Testis (tissue), 5 donors: ENCODE results near the gene RPS25. TPM values are rescaled to one million over a fixed set of nuclear protein-coding genes. Genes with fewer than 3 reads are reported as not detected.

Experiments
- DNase-seq: peaks from one replicate; pipeline ENCODE4 v3.0.0-alpha.2; 2019
- H3K27ac ChIP-seq, 2 donors: fragments of 200-600 bp; sonication (generic); one replicate each; pipeline ENCODE4 v1.5.1; 2019
- H3K27me3 ChIP-seq: fragments of 200-600 bp; sonication (generic); one replicate; pipeline ENCODE4 v1.5.1; 2019
- H3K36me3 ChIP-seq: fragments of 200-600 bp; sonication (generic); one replicate; pipeline ENCODE4 v1.5.1; 2017; ENCODE audit warnings: low read depth; ENCODE audit errors: missing control alignments
- H3K4me1 ChIP-seq: fragments of 200-600 bp; sonication (generic); one replicate; pipeline ENCODE4 v1.5.1; 2019
- H3K4me3 ChIP-seq, 2 donors: fragments of 200-600 bp; sonication (generic); one replicate each; pipeline ENCODE4 v1.5.1; 2017 to 2019
- H3K9me3 ChIP-seq: fragments of 200-600 bp; sonication (generic); one replicate; pipeline ENCODE4 v1.5.1; 2017
- CTCF ChIP-seq, 3 experiments: fragments of 450-650 bp in 2 of 3; fragments of 200-600 bp in 1 of 3; sonication (generic) in 1 of 3; IDR thresholded peaks; one replicate each; pipeline ENCODE4 v1.5.1; 2016 to 2019; ENCODE audit warnings: antibody characterized with exemption in 3 of 3, mild to moderate bottlenecking in 2 of 3, moderate library complexity in 1 of 3
- POLR2A ChIP-seq: fragments of 450-650 bp; IDR thresholded peaks from one replicate; pipeline ENCODE4 v1.6.1; 2017; ENCODE audit warnings: antibody characterized with exemption, mild to moderate bottlenecking, moderate library complexity
- WGBS, 2 donors: methylation state at CpG; one replicate each; pipeline ENCODE4 v1.1.5; 2018; 5-methylcytosine and 5-hydroxymethylcytosine counted together
- intact Hi-C: fragments of 100-400 bp; cut with DNase I; formaldehyde crosslinking; loops from one replicate; pipeline ENCODE4 v1.15.1; 2023; ENCODE audit warnings: low total_unique reads
- long read RNA-seq, 2 donors: transcript quantifications; one replicate each; lab custom pipeline, GENCODE V29; 2026
- polyA plus RNA-seq: library from polyadenylated mRNA; stranded (reverse); fragments of 350-450 nt; fragmentation: Illumina TruSeq; extraction: RNeasy Lipid Tissue Mini Kit (QIAGEN cat#74804); gene quantifications from one replicate; pipeline ENCODE4 v1.2.3, GENCODE V29; 2014; ENCODE audit warnings: low read depth, low replicate concordance; ENCODE audit not compliant: insufficient read depth
- total RNA-seq, 2 donors: library from RNA; depleted of rRNA; stranded (reverse); fragments of >200 nt; gene quantifications; one replicate each; pipeline ENCODE4 v1.2.3, GENCODE V29; 2016

Gene RPS25
- 100 to 1,000 TPM; 654 to 873 TPM for total RNA-seq
- 642 TPM for polyA plus RNA-seq
- long read RNA-seq, donor 1, transcript RPS25-201 (2 exons, 1,078 nt), result minor isoform, 29 of 2,287 reads
- long read RNA-seq, donor 1, transcript RPS25-202 (5 exons, 835 nt), result major isoform, 1,711 of 2,287 reads
- long read RNA-seq, donor 1, transcript RPS25-203 (5 exons, 711 nt), result minor isoform, 7 of 2,287 reads
- long read RNA-seq, donor 1, transcript RPS25-204 (3 exons, 1,462 nt), result minor isoform, 16 of 2,287 reads
- long read RNA-seq, donor 1, partial matches to known transcripts, result 271 of 2,287 reads
- long read RNA-seq, donor 1, other reads (novel, unspliced or antisense), result 246 of 2,287 reads
- long read RNA-seq, donor 2, transcript RPS25-204 (3 exons, 1,462 nt), result minor isoform, 12 of 1,329 reads
- long read RNA-seq, donor 2, transcript RPS25-202 (5 exons, 835 nt), result major isoform, 1,027 of 1,329 reads
- long read RNA-seq, donor 2, transcript RPS25-203 (5 exons, 711 nt), result minor isoform, 8 of 1,329 reads
- long read RNA-seq, donor 2, transcript RPS25-201 (2 exons, 1,078 nt), result minor isoform, 22 of 1,329 reads
- long read RNA-seq, donor 2, partial matches to known transcripts, result 133 of 1,329 reads
- long read RNA-seq, donor 2, other reads (novel, unspliced or antisense), result 126 of 1,329 reads

- peaks cover 15% of the 10 kb centered on the region for H3K4me1 ChIP-seq
- no peaks in the 10 kb centered on the region for H3K36me3 ChIP-seq
- peak within 1 kb of the TSS; percentile 76 to 83 for H3K27ac ChIP-seq
- TF ChIP-seq CTCF (IDR thresholded peaks at IDR 0.05) (peak in 1 of 3 experiments; percentile 1), POLR2A (peak; percentile 54)
- WGBS, 2 donors, result 0 to 1% methylated on average over 31 to 63 of the region's 63 CpGs
- H3K9me3 ChIP-seq, result no peaks in the 10 kb centered on the region
- no peaks in the 10 kb centered on the region for H3K27me3 ChIP-seq
- intact Hi-C loops, result no loop called here
- peak within 1 kb of the TSS; percentile 81 to 88 for H3K4me3 ChIP-seq
- DNase-seq, result peak; percentile 98
Measured at GRCh38 chr11:119018074-119018938, at the start of gene RPS25, which contains the start of gene TRAPPC4. Gene RPS25 (minus strand): TSS chr11:119018343. CDS start chr11:119018284, 59 bp downstream. Gene TRAPPC4 (plus strand): TSS chr11:119018766. CDS start chr11:119018796, 30 bp downstream.

- DNase-seq, result peak; percentile 98
- Histone ChIP-seq H3K9me3 (no peaks in the 10 kb centered on the region), H3K27me3 (no peaks in the 10 kb centered on the region), H3K27ac (peak within 1 kb of the TSS; percentile 76 to 84), H3K4me1 (peaks cover 10% of the 10 kb centered on the region), H3K4me3 (peak within 1 kb of the TSS; percentile 80 to 81), H3K36me3 (no peaks in the 10 kb centered on the region)
- 0 to 1% methylated on average over 27 to 49 of the region's 49 CpGs for WGBS, 2 donors
- TF ChIP-seq POLR2A (no peak), CTCF (IDR thresholded peaks at IDR 0.05) (peak in 1 of 3 experiments; percentile 9)
- intact Hi-C loops, result no loop called here
Measured at GRCh38 chr11:119067371-119068222, 49.5 kb upstream of the RPS25 start, which contains the start of gene VPS11. Gene VPS11 (plus strand): TSS chr11:119067818. CDS start chr11:119067824, 6 bp downstream.

GRCh38 chr11:119065369-119065768 lies 47.2 kb upstream of the RPS25 start:
- H3K36me3 ChIP-seq, result no peaks in the 10 kb centered on the region
- peaks cover 10% of the 10 kb centered on the region for H3K4me1 ChIP-seq
- no peaks in the 10 kb centered on the region for H3K27me3 ChIP-seq
- DNase-seq, result peak; percentile 43
- intact Hi-C loops, result no loop called here
- no peak overlapping the region for H3K4me3 ChIP-seq
- H3K27ac ChIP-seq, result no peak overlapping the region
- WGBS, 2 donors, result 77 to 79% methylated on average over 4 of the region's 4 CpGs
- H3K9me3 ChIP-seq, result no peaks in the 10 kb centered on the region
- peak in 1 of 3 experiments; percentile 20 for TF ChIP-seq CTCF (IDR thresholded peaks at IDR 0.05)
- no peak for TF ChIP-seq POLR2A

GRCh38 chr11:119062779-119063178 lies 44.6 kb upstream of the RPS25 start:
- Histone ChIP-seq H3K4me1 (peaks cover 11% of the 10 kb centered on the region), H3K9me3 (no peaks in the 10 kb centered on the region), H3K36me3 (no peaks in the 10 kb centered on the region), H3K27me3 (no peaks in the 10 kb centered on the region), H3K27ac (no peak overlapping the region), H3K4me3 (no peak overlapping the region)
- DNase-seq, result peak; percentile 60
- TF ChIP-seq POLR2A (no peak), CTCF (IDR thresholded peaks at IDR 0.05) (no peak)
- 53 to 60% methylated on average over 5 of the region's 5 CpGs for WGBS, 2 donors
- intact Hi-C loops, result no loop called here
